ENCODE data around the gene ELOVL3.

The ELOVL3 gene

GRCh38 chr10:102222797-102223196, 3.3 kb upstream of the ELOVL3 start:
- Histone ChIP-seq H3K9me3 (no peaks in the 10 kb centered on the region), H3K27ac (no peak overlapping the region), H3K36me3 (no peaks in the 10 kb centered on the region), H3K4me3 (no peak overlapping the region), H3K27me3 (peaks cover 0 to 7% of the 10 kb centered on the region in 2 donors), H3K4me1 (peaks cover 0 to 15% (median 15%) of the 10 kb centered on the region in 4 donors)
- TF ChIP-seq, protein P1, sequence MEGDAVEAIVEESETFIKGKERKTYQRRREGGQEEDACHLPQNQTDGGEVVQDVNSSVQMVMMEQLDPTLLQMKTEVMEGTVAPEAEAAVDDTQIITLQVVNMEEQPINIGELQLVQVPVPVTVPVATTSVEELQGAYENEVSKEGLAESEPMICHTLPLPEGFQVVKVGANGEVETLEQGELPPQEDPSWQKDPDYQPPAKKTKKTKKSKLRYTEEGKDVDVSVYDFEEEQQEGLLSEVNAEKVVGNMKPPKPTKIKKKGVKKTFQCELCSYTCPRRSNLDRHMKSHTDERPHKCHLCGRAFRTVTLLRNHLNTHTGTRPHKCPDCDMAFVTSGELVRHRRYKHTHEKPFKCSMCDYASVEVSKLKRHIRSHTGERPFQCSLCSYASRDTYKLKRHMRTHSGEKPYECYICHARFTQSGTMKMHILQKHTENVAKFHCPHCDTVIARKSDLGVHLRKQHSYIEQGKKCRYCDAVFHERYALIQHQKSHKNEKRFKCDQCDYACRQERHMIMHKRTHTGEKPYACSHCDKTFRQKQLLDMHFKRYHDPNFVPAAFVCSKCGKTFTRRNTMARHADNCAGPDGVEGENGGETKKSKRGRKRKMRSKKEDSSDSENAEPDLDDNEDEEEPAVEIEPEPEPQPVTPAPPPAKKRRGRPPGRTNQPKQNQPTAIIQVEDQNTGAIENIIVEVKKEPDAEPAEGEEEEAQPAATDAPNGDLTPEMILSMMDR (IDR thresholded peaks at IDR 0.05) = no peak
- no peak for DNase-seq
- intact Hi-C loops (cut with DNase I; ENCODE audit: low total_unique reads) = no loop called here

- Histone ChIP-seq H3K27ac (no peak overlapping the region), H3K27me3 (peaks cover 0 to 38% of the 10 kb centered on the region in 2 donors), H3K4me1 (peaks cover 0 to 32% (median 32%) of the 10 kb centered on the region in 4 donors), H3K4me3 (peak overlapping the region; percentile 24 to 36), H3K36me3 (no peaks in the 10 kb centered on the region), H3K9me3 (no peaks in the 10 kb centered on the region)
- no peak for DNase-seq
- intact Hi-C loops (cut with DNase I; ENCODE audit: low total_unique reads) = loop anchor here (5.0 kb wide), 1 partner anchor 54 kb away; no protein-coding TSS in a partner anchor
- TF ChIP-seq, protein P1 (IDR thresholded peaks at IDR 0.05) = no peak
These were observed 407 bp downstream of the ELOVL3 start for GRCh38 chr10:102226542-102226870.

GRCh38 chr10:102227050-102227449, 951 bp downstream of the ELOVL3 start:
- no peak overlapping the region for H3K4me3 ChIP-seq
- TF ChIP-seq, protein P1 (IDR thresholded peaks at IDR 0.05) = no peak
- H3K27ac ChIP-seq = no peak overlapping the region
- H3K9me3 ChIP-seq = no peaks in the 10 kb centered on the region
- peaks cover 0 to 37% (median 35%) of the 10 kb centered on the region in 4 donors for H3K4me1 ChIP-seq
- H3K36me3 ChIP-seq = no peaks in the 10 kb centered on the region
- H3K27me3 ChIP-seq = peaks cover 3 to 39% of the 10 kb centered on the region in 2 donors
- intact Hi-C loops (cut with DNase I; ENCODE audit: low total_unique reads) = loop anchor here (5.0 kb wide), 1 partner anchor 55 kb away; no protein-coding TSS in a partner anchor
- DNase-seq = no peak

- TF ChIP-seq, protein P1 (IDR thresholded peaks at IDR 0.05) = peak; percentile 92 to 94
- no peak overlapping the region for H3K27ac ChIP-seq
These were observed 3.7 kb downstream of the ELOVL3 start for GRCh38 chr10:102229810-102230263.

DNA sequence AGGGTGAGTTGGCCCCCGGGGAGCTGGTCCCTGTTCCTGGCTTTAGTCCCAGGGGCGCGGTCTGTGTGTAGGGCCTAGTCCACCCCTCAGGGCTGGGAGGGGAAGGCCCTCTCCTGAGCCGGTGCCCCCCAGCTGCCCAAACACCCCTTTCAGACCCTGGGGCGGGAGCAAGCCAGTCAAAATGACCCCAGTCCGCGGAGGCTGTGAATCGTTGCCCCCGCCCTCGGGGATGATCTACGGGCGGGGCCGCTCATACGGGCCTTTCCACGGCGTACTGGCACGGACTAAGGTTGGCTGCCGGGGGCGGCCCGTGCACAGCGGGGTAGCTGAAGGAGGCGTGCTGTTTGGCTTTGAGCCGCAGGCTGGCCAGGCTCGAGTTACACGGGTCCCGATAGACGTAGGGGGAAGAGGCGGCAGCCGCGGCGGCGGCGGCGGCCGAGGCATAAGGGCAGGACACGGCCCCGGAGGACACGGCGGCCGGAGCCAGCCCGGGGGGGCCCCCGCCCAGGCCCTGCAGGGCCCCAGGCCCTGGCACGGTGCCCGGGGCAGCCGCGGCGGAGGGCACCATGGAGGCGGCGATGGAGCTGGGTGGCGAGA, 4.3 kb downstream of the ELOVL3 start:
- H3K4me1 ChIP-seq = peaks cover 0 to 37% (median 35%) of the 10 kb centered on the region in 4 donors
- intact Hi-C loops (cut with DNase I; ENCODE audit: low total_unique reads) = no loop called here
- TF ChIP-seq, protein P1 (IDR thresholded peaks at IDR 0.05) = no peak
- no peaks in the 10 kb centered on the region for H3K36me3 ChIP-seq
- no peak for DNase-seq
- peaks cover 3 to 70% of the 10 kb centered on the region in 2 donors for H3K27me3 ChIP-seq
- H3K4me3 ChIP-seq = peak overlapping the region; percentile 30 to 48
- H3K9me3 ChIP-seq = no peaks in the 10 kb centered on the region
- H3K27ac ChIP-seq = no peak overlapping the region

More at GRCh38 chr10:102229810-102230263, 3.7 kb downstream of the ELOVL3 start:
- H3K36me3 ChIP-seq = no peaks in the 10 kb centered on the region
- H3K4me1 ChIP-seq = peaks cover 0 to 37% (median 35%) of the 10 kb centered on the region in 4 donors
- peak; percentile 71 to 87 for DNase-seq
- H3K27me3 ChIP-seq = peaks cover 3 to 65% of the 10 kb centered on the region in 2 donors
- no peaks in the 10 kb centered on the region for H3K9me3 ChIP-seq
- intact Hi-C loops (cut with DNase I; ENCODE audit: low total_unique reads) = loop anchor here (2.0 to 5.0 kb wide), 2 partner anchors 58 to 123 kb away; no protein-coding TSS in a partner anchor
- peak overlapping the region in 1 of 2 donors; percentile 48 for H3K4me3 ChIP-seq

All from tibial artery (tissue), 4 donors.